Glomerular visceral epithelial cell (primary cell): ENCODE measurements around the gene PCBD1.

Source experiments
- DNase-seq: peaks from one replicate; pipeline ENCODE4 v3.0.0-alpha.2; 2016; ENCODE audit errors: extremely low spot score

PCBD1 gene

GRCh38 chr10:70917635-70918034 lies 29.3 kb upstream of the PCBD1 start:
- DNase-seq: no peak

- no peak for DNase-seq
Measured at GRCh38 chr10:70917226-70917625, 28.9 kb upstream of the PCBD1 start.

GRCh38 chr10:70916241-70916640 lies 27.9 kb upstream of the PCBD1 start:
- no peak for DNase-seq

- DNase-seq: no peak
Measured at GRCh38 chr10:70915806-70916205, 27.4 kb upstream of the PCBD1 start.

- DNase-seq: no peak
Measured at GRCh38 chr10:70915206-70915605, 26.8 kb upstream of the PCBD1 start.

GRCh38 chr10:70914316-70914864 lies 26.0 kb upstream of the PCBD1 start:
- DNase-seq: no peak

- DNase-seq: no peak
Measured at GRCh38 chr10:70913893-70914240, 25.5 kb upstream of the PCBD1 start.

- DNase-seq: no peak
Measured at GRCh38 chr10:70913191-70913892, 25.0 kb upstream of the PCBD1 start.

- DNase-seq: no peak
Measured at GRCh38 chr10:70912556-70912955, 24.2 kb upstream of the PCBD1 start.

- DNase-seq: no peak
Measured at GRCh38 chr10:70911386-70911785, 23.0 kb upstream of the PCBD1 start.

- DNase-seq: no peak
Measured at GRCh38 chr10:70910486-70911341, 22.3 kb upstream of the PCBD1 start.

- no peak for DNase-seq
Measured at GRCh38 chr10:70909326-70909935, 21.1 kb upstream of the PCBD1 start.

- no peak for DNase-seq
Measured at GRCh38 chr10:70908406-70909296, 20.3 kb upstream of the PCBD1 start.

- DNase-seq: no peak
Measured at GRCh38 chr10:70907637-70908405, 19.5 kb upstream of the PCBD1 start.

GRCh38 chr10:70906953-70907636 lies 18.7 kb upstream of the PCBD1 start:
- no peak for DNase-seq

GRCh38 chr10:70906031-70906783 lies 17.8 kb upstream of the PCBD1 start:
- DNase-seq: no peak

- DNase-seq: no peak
Measured at GRCh38 chr10:70905071-70906021, 17.0 kb upstream of the PCBD1 start.

- DNase-seq: peak; percentile 46
Measured at GRCh38 chr10:70903262-70903921, 15.0 kb upstream of the PCBD1 start.
